OCI-LY1 (cell line): ENCODE measurements around the gene NOP53.
"Not testable (repeated sequence)": the region's sequence is repeated elsewhere in the genome, so short reads cannot be mapped to it uniquely, and the experiment has no call there.

Experiments used
- H2AFZ ChIP-seq: fragments of 200-600 bp; sonication (generic), shearing (Covaris generic); 2 replicates; pipeline ENCODE4 v1.6.0; 2014; ENCODE audit warnings: antibody characterized with exemption, mild to moderate bottlenecking, low read length
- H3F3A ChIP-seq: fragments of 200-600 bp; sonication (generic), shearing (Covaris generic); 2 replicates; pipeline ENCODE4 v1.6.0; 2014; ENCODE audit warnings: mild to moderate bottlenecking, antibody characterized with exemption, low read length, moderate library complexity; ENCODE audit not compliant: insufficient read depth
- H3K27ac ChIP-seq: fragments of 200-600 bp; sonication (generic); 2 replicates; pipeline ENCODE4 v1.5.1; 2014; ENCODE audit warnings: low read length, mixed run types, mild to moderate bottlenecking, low read depth; ENCODE audit not compliant: poor library complexity, severe bottlenecking
- H3K27me3 ChIP-seq: fragments of 200-600 bp; sonication (generic); 2 replicates; pipeline ENCODE4 v1.6.0; 2014; ENCODE audit warnings: antibody characterized with exemption, mild to moderate bottlenecking, low read length, moderate library complexity; ENCODE audit not compliant: insufficient read depth
- H3K36me3 ChIP-seq: fragments of 200-600 bp; sonication (generic); 2 replicates; pipeline ENCODE4 v1.6.1; 2014; ENCODE audit warnings: mild to moderate bottlenecking, antibody characterized with exemption, low read length, moderate library complexity, mixed read lengths; ENCODE audit not compliant: insufficient read depth
- H3K4me1 ChIP-seq: fragments of 200-600 bp; sonication (generic); 2 replicates; pipeline ENCODE4 v1.5.1; 2014; ENCODE audit warnings: mild to moderate bottlenecking, low read length, moderate library complexity; ENCODE audit not compliant: insufficient read depth, severe bottlenecking
- H3K4me2 ChIP-seq: fragments of 200-600 bp; sonication (generic), shearing (Covaris generic); 2 replicates; pipeline ENCODE4 v1.6.1; 2014; ENCODE audit warnings: low read length
- H3K4me3 ChIP-seq: fragments of 200-600 bp; sonication (generic); 2 replicates; pipeline ENCODE4 v1.5.1; 2014; ENCODE audit warnings: low read length, low read depth, mild to moderate bottlenecking, mixed read lengths; ENCODE audit not compliant: poor library complexity, severe bottlenecking
- H3K79me2 ChIP-seq: fragments of 200-600 bp; shearing (Covaris generic); 2 replicates; pipeline ENCODE4 v1.6.1; 2016; ENCODE audit warnings: mixed run types, low read length, mixed read lengths; ENCODE audit not compliant: insufficient read depth
- H3K9ac ChIP-seq: fragments of 200-600 bp; sonication (generic), shearing (Covaris generic); 2 replicates; pipeline ENCODE4 v1.6.1; 2014; ENCODE audit warnings: mild to moderate bottlenecking, low read length, mixed read lengths
- H3K9me2 ChIP-seq: fragments of 200-600 bp; sonication (generic), shearing (Covaris generic); 2 replicates; pipeline ENCODE4 v1.6.1; 2014; ENCODE audit warnings: low read depth, mild to moderate bottlenecking, low read length, mixed read lengths
- H3K9me3 ChIP-seq: fragments of 200-600 bp; shearing (Covaris generic); 2 replicates; pipeline ENCODE4 v1.6.1; 2014; ENCODE audit warnings: low read length, mixed read lengths
- H4K20me1 ChIP-seq: fragments of 200-600 bp; sonication (generic), shearing (Covaris generic); 2 replicates; pipeline ENCODE4 v1.6.0; 2016; ENCODE audit warnings: mild to moderate bottlenecking, low read length; ENCODE audit not compliant: insufficient read depth
- CTCF ChIP-seq: fragments of 200-600 bp; sonication (generic), shearing (Covaris generic); IDR thresholded peaks from 2 replicates; pipeline ENCODE4 v1.5.1; 2017; ENCODE audit warnings: mild to moderate bottlenecking, antibody characterized with exemption, low read length, moderate library complexity, mixed read lengths
- EZH2 ChIP-seq: fragments of 200-600 bp; sonication (generic), shearing (Covaris generic); IDR thresholded peaks from 2 replicates; pipeline ENCODE4 v1.8.0; 2017; ENCODE audit warnings: borderline replicate concordance, mixed run types, mild to moderate bottlenecking, antibody characterized with exemption, low read length, moderate library complexity, mixed read lengths

The NOP53 gene

GRCh38 chr19:47742634-47743033, 2.7 kb upstream of the NOP53 start:
- Histone ChIP-seq H3K9me2 (no peaks in the 10 kb centered on the region), H3K4me3 (no peak overlapping the region), H2AFZ (no peak overlapping the region), H3K4me1 (peaks cover 33% of the 10 kb centered on the region), H3K4me2 (no peak overlapping the region), H3K36me3 (peaks cover 9% of the 10 kb centered on the region; the same call in 1 of the 2 replicates), H3K27me3 (no peaks in the 10 kb centered on the region), H3K9me3 (no peaks in the 10 kb centered on the region), H3F3A (no peaks in the 10 kb centered on the region), H3K27ac (no peak overlapping the region), H3K9ac (no peak overlapping the region), H3K79me2 (peaks cover 11% of the 10 kb centered on the region; the same call in 1 of the 2 replicates), H4K20me1 (no peaks in the 10 kb centered on the region)
- no peak for TF ChIP-seq EZH2
- no peak for TF ChIP-seq CTCF

GRCh38 chr19:47746129-47746528, 783 bp downstream of the NOP53 start:
- Histone ChIP-seq H3K4me2 (peak overlapping the region; percentile 77), H3K36me3 (peaks cover 41% of the 10 kb centered on the region), H3K79me2 (peaks cover 11% of the 10 kb centered on the region; the same call in 1 of the 2 replicates), H3K9ac (peak overlapping the region; percentile 90), H3K4me3 (peak overlapping the region; percentile 94), H3K4me1 (peaks cover 48% of the 10 kb centered on the region)
- not testable (repeated sequence) for H3K27ac ChIP-seq, H3K9me3 ChIP-seq, H3F3A ChIP-seq, H3K9me2 ChIP-seq, H3K27me3 ChIP-seq, H2AFZ ChIP-seq, H4K20me1 ChIP-seq

GRCh38 chr19:47749326-47749725, 4.0 kb downstream of the NOP53 start:
- no peaks in the 10 kb centered on the region for H3K9me2 ChIP-seq
- no peak overlapping the region for H3K9ac ChIP-seq
- H3F3A ChIP-seq, result no peaks in the 10 kb centered on the region
- H3K27me3 ChIP-seq, result no peaks in the 10 kb centered on the region
- peaks cover 11% of the 10 kb centered on the region; the same call in 1 of the 2 replicates for H3K79me2 ChIP-seq
- peak overlapping the region; percentile 43; the same call in 1 of the 2 replicates for H3K4me2 ChIP-seq
- H3K4me1 ChIP-seq, result peaks cover 34% of the 10 kb centered on the region
- no peaks in the 10 kb centered on the region for H4K20me1 ChIP-seq
- H3K9me3 ChIP-seq, result no peaks in the 10 kb centered on the region
- no peak for TF ChIP-seq CTCF
- no peak for TF ChIP-seq EZH2
- peak overlapping the region; percentile 60 for H3K27ac ChIP-seq
- peaks cover 70% of the 10 kb centered on the region for H3K36me3 ChIP-seq
- no peak overlapping the region for H2AFZ ChIP-seq
- peak overlapping the region; percentile 15 for H3K4me3 ChIP-seq

- Histone ChIP-seq H4K20me1 (no peaks in the 10 kb centered on the region), H3K9me3 (no peaks in the 10 kb centered on the region), H3K27ac (no peak overlapping the region), H3K36me3 (peaks cover 83% of the 10 kb centered on the region), H2AFZ (no peak overlapping the region), H3K4me1 (peaks cover 28% of the 10 kb centered on the region), H3K4me2 (no peak overlapping the region), H3K9ac (no peak overlapping the region), H3K4me3 (no peak overlapping the region), H3K79me2 (peaks cover 11% of the 10 kb centered on the region; the same call in 1 of the 2 replicates), H3F3A (no peaks in the 10 kb centered on the region), H3K27me3 (no peaks in the 10 kb centered on the region), H3K9me2 (no peaks in the 10 kb centered on the region)
- TF ChIP-seq CTCF (no peak), EZH2 (no peak)
These were observed 5.4 kb downstream of the NOP53 start for GRCh38 chr19:47750752-47751151.
